ENCODE measurements around the gene ITSN1. TPM values are rescaled to one million over a fixed set of nuclear protein-coding genes. Genes with fewer than 3 reads are reported as not detected.

ITSN1 gene
- total RNA-seq, 3 donors from 2014 or later (not counting 1 experiment from before 2014, with no cell fraction given) = 1.5 to 5.1 (median 2.7) TPM

GRCh38 chr21:33821503-33822322, 179.4 kb downstream of the ITSN1 start:
- TF ChIP-seq CTCF (IDR thresholded peaks at IDR 0.05) = no peak
- Mint-ChIP-seq H3K9me3 (no peaks in the 10 kb centered on the region), H3K4me1 (no peaks in the 10 kb centered on the region), H3K27me3 (ENCODE audit: low read depth in 2 of 2) (no peaks in the 10 kb centered on the region), H3K36me3 (no peaks in the 10 kb centered on the region), H3K4me3 (no peak overlapping the region), H3K27ac (no peak overlapping the region)
- WGBS (ENCODE audit: insufficient coverage) = 93% methylated on average over 5 of the region's 7 CpGs
- DNase-seq = no peak
- Histone ChIP-seq H3K4me1 (ENCODE audit: control insufficient read depth, insufficient read depth, low read length) (no peaks in the 10 kb centered on the region), H3K4me3 (ENCODE audit: low read length) (no peak overlapping the region), H3K27ac (ENCODE audit: low read length) (no peak overlapping the region), H3K9me3 (ENCODE audit: control insufficient read depth, insufficient read depth, low read length) (no peaks in the 10 kb centered on the region), H3K27me3 (ENCODE audit: control insufficient read depth, insufficient read depth, low read length) (no peaks in the 10 kb centered on the region), H3K36me3 (ENCODE audit: control insufficient read depth, insufficient read depth, low read length) (no peaks in the 10 kb centered on the region)
- intact Hi-C loops (cut with micrococcal nuclease) = no loop called here
- no peak for ATAC-seq

- Mint-ChIP-seq H3K4me1 (no peaks in the 10 kb centered on the region), H3K27me3 (ENCODE audit: low read depth in 2 of 2) (no peaks in the 10 kb centered on the region), H3K36me3 (no peaks in the 10 kb centered on the region), H3K9me3 (no peaks in the 10 kb centered on the region), H3K4me3 (no peak overlapping the region), H3K27ac (no peak overlapping the region)
- Histone ChIP-seq H3K9me3 (ENCODE audit: control insufficient read depth, insufficient read depth, low read length) (no peaks in the 10 kb centered on the region), H3K27me3 (ENCODE audit: control insufficient read depth, insufficient read depth, low read length) (no peaks in the 10 kb centered on the region), H3K36me3 (ENCODE audit: control insufficient read depth, insufficient read depth, low read length) (no peaks in the 10 kb centered on the region), H3K4me3 (ENCODE audit: low read length) (no peak overlapping the region), H3K4me1 (ENCODE audit: control insufficient read depth, insufficient read depth, low read length) (no peaks in the 10 kb centered on the region), H3K27ac (ENCODE audit: low read length) (no peak overlapping the region)
- DNase-seq (no peak), ATAC-seq (no peak)
- intact Hi-C loops (cut with micrococcal nuclease) = no loop called here
- WGBS (ENCODE audit: insufficient coverage) = 89% methylated on average over 10 of the region's 11 CpGs
- TF ChIP-seq CTCF (IDR thresholded peaks at IDR 0.05) = no peak
Observed at GRCh38 chr21:33824156-33824941, 182.0 kb downstream of the ITSN1 start.

GRCh38 chr21:33825419-33825818, 183.1 kb downstream of the ITSN1 start:
- H3K27me3 Mint-ChIP-seq (ENCODE audit: low read depth in 2 of 2) = peaks cover 0 to 6% of the 10 kb centered on the region in 2 donors
- H3K4me3 ChIP-seq (ENCODE audit: low read length) = no peak overlapping the region
- no peaks in the 10 kb centered on the region for H3K36me3 ChIP-seq (ENCODE audit: control insufficient read depth, insufficient read depth, low read length)
- H3K27me3 ChIP-seq (ENCODE audit: control insufficient read depth, insufficient read depth, low read length) = no peaks in the 10 kb centered on the region
- no peak for TF ChIP-seq CTCF (IDR thresholded peaks at IDR 0.05)
- no peaks in the 10 kb centered on the region for H3K4me1 Mint-ChIP-seq
- WGBS (ENCODE audit: insufficient coverage) = 93% methylated on average over 3 of the region's 3 CpGs
- intact Hi-C loops (cut with micrococcal nuclease) = no loop called here
- ATAC-seq (no peak), DNase-seq (no peak)
- H3K27ac ChIP-seq (ENCODE audit: low read length) = no peak overlapping the region
- no peaks in the 10 kb centered on the region for H3K9me3 Mint-ChIP-seq
- H3K27ac Mint-ChIP-seq = no peak overlapping the region
- H3K4me1 ChIP-seq (ENCODE audit: control insufficient read depth, insufficient read depth, low read length) = no peaks in the 10 kb centered on the region
- H3K4me3 Mint-ChIP-seq = no peak overlapping the region
- no peaks in the 10 kb centered on the region for H3K36me3 Mint-ChIP-seq
- H3K9me3 ChIP-seq (ENCODE audit: control insufficient read depth, insufficient read depth, low read length) = no peaks in the 10 kb centered on the region
